ENCODE data around the gene CCDC149.

- no peak for TF ChIP-seq CTCF (IDR thresholded peaks at IDR 0.05)
- TF ChIP-seq POLR2A (IDR thresholded peaks at IDR 0.05): no peak
Observed at GRCh38 chr4:24775032-24775605, 137.7 kb downstream of the CCDC149 start.

All from gastroesophageal sphincter (tissue), 3 donors.